K562 (cell line): ENCODE results near the gene KCNB1. TPM values are rescaled to one million over a fixed set of nuclear protein-coding genes. Genes with fewer than 3 reads are reported as not detected.

Experiments used
- ATAC-seq: fragments of 200-7000 bp; cut with Tn5 transposase; 3 replicates; pipeline ENCODE4 v1.9.1; 2020; ENCODE audit warnings: moderate library complexity
- BruUV-seq: library from RNA; stranded (reverse); fragments of 400-500 nt; replicated peaks from 2 replicates; lab custom pipeline; 2021; lab: Mats Ljungman, UMichigan
- CTCF ChIA-PET: fragments of 300-600 bp; formaldehyde crosslinking; extraction: SDS; loops from one replicate; lab custom pipeline; 2021; ENCODE audit warnings: low intra/inter-chr PET ratio; lab: Yijun Ruan, JAX
- POLR2A ChIA-PET: fragments of 300-600, 350-650 bp; sonication (Branson Sonifier 250); formaldehyde crosslinking; extraction: SDS; loops from one replicate; lab custom pipeline; 2021; ENCODE audit warnings: antibody characterized with exemption, inconsistent platforms; lab: Yijun Ruan, JAX
- DNase-seq, 4 experiments: peaks; one replicate each; pipeline versions ENCODE4 v3.0.0 to v3.0.0-alpha.2; 2011 to 2018; ENCODE audit warnings: low spot score in 3 of 4, mixed read lengths in 3 of 4; ENCODE audit errors: extremely low read depth in 1 of 4
- FAIRE-seq: peaks from 2 replicates; lab custom pipeline; 2011; peaks lifted over from hg19 to GRCh38; lab: Jason Lieb, UNC
- H2AFZ ChIP-seq: 2 replicates; pipeline ENCODE4 v1.6.0; 2011; ENCODE audit warnings: low read depth, low read length, control low read depth, inconsistent platforms
- H3K27ac ChIP-seq: fragments of 200-600 bp; 3 replicates; pipeline ENCODE4 v1.8.0; 2011; ENCODE audit warnings: low read depth, mild to moderate bottlenecking, control low read depth, inconsistent platforms, low read length, moderate library complexity, mixed read lengths; ENCODE audit errors: extremely low read depth
- H3K27me3 ChIP-seq, 2 experiments: fragments of 300-600 bp in 1 of 2; 2 replicates in 1 of 2; 3 replicates in 1 of 2; pipeline versions ENCODE4 v1.6.0 to v1.8.0; 2011; ENCODE audit warnings: inconsistent platforms in 2 of 2, low read length in 2 of 2, mild to moderate bottlenecking in 1 of 2, mixed read lengths in 1 of 2, moderate library complexity in 1 of 2; ENCODE audit not compliant: control insufficient read depth in 2 of 2, insufficient read depth in 2 of 2
- H3K36me3 ChIP-seq: fragments of 300-600 bp; 3 replicates; pipeline ENCODE4 v1.8.0; 2011; ENCODE audit warnings: mild to moderate bottlenecking, low read length, inconsistent platforms; ENCODE audit not compliant: control insufficient read depth, insufficient read depth
- H3K4me1 ChIP-seq, 2 experiments: fragments of 200-600 bp in 1 of 2; replicated peaks in 1 of 2; 2 replicates in 1 of 2; 3 replicates in 1 of 2; pipeline versions ENCODE4 v1.5.1 to v1.8.0; 2011; ENCODE audit warnings: inconsistent platforms in 2 of 2, low read length in 2 of 2, mild to moderate bottlenecking in 1 of 2, mixed read lengths in 1 of 2, moderate library complexity in 1 of 2; ENCODE audit not compliant: control insufficient read depth in 2 of 2, insufficient read depth in 2 of 2
- H3K4me2 ChIP-seq: 2 replicates; pipeline ENCODE4 v1.6.1; 2011; ENCODE audit warnings: low read length, control low read depth, inconsistent platforms, mixed read lengths; ENCODE audit not compliant: insufficient read depth
- H3K4me3 ChIP-seq: fragments of 200-600 bp; sonication (generic), shearing (Covaris generic); 2 replicates; pipeline ENCODE4 v1.5.1; 2016; ENCODE audit warnings: control low read depth, inconsistent platforms
- H3K79me2 ChIP-seq: fragments of 200-600 bp; 3 replicates; pipeline ENCODE4 v1.8.0; 2011; ENCODE audit warnings: low read length, inconsistent platforms; ENCODE audit not compliant: control insufficient read depth, insufficient read depth
- H3K9ac ChIP-seq, 2 experiments: 2 replicates each; pipeline versions ENCODE4 v1.6.0 to v1.6.1; 2011; ENCODE audit warnings: low read depth in 2 of 2, low read length in 2 of 2, control low read depth in 1 of 2, inconsistent platforms in 1 of 2, mild to moderate bottlenecking in 1 of 2, mixed read lengths in 1 of 2; ENCODE audit not compliant: insufficient read depth in 1 of 2
- H3K9me1 ChIP-seq: one replicate; pipeline ENCODE4 v1.6.0; 2011; ENCODE audit warnings: inconsistent platforms, mild to moderate bottlenecking, low read length, moderate library complexity; ENCODE audit not compliant: control insufficient read depth, insufficient read depth
- H3K9me3 ChIP-seq: replicated peaks from 2 replicates; pipeline ENCODE4 v1.5.1; 2011; ENCODE audit warnings: low read depth, low read length, inconsistent platforms; ENCODE audit not compliant: control insufficient read depth, insufficient read depth
- H4K20me1 ChIP-seq: replicated peaks from 2 replicates; pipeline ENCODE4 v1.6.1; 2011; ENCODE audit warnings: low read length, inconsistent platforms, mixed read lengths; ENCODE audit not compliant: control insufficient read depth, insufficient read depth
- CBFA2T2 ChIP-seq: fragments of 450-650 bp; conservative IDR thresholded peaks from 2 replicates; pipeline ENCODE4 v1.6.1; 2017; ENCODE audit warnings: mild to moderate bottlenecking
- CC2D1A ChIP-seq: fragments of 450-650 bp; IDR thresholded peaks from 2 replicates; pipeline ENCODE4 v1.6.1; 2017; ENCODE audit warnings: mild to moderate bottlenecking
- EZH2 ChIP-seq: IDR thresholded peaks from 2 replicates; pipeline ENCODE4 v1.6.1; 2012; ENCODE audit warnings: low read depth, mild to moderate bottlenecking, inconsistent platforms, low read length, borderline replicate concordance
- GATAD2A ChIP-seq: fragments of 450-650 bp; IDR thresholded peaks from 2 replicates; pipeline ENCODE4 v1.6.1; 2017
- PHB ChIP-seq: fragments of 250-450 bp; sonication (Bioruptor Pico); IDR thresholded peaks from 2 replicates; pipeline ENCODE4 v1.5.0; 2021
- SIN3B ChIP-seq: fragments of 450-650 bp; IDR thresholded peaks from 2 replicates; pipeline ENCODE4 v1.6.1; 2017; ENCODE audit warnings: low read depth, mild to moderate bottlenecking, moderate library complexity
- SMAD3 ChIP-seq: fragments of 450-650 bp; formaldehyde crosslinking; conservative IDR thresholded peaks from 2 replicates; pipeline ENCODE4 v1.4.0; 2020; ENCODE audit warnings: mild to moderate bottlenecking
- STAG1 ChIP-seq: sonication (generic); formaldehyde crosslinking; IDR thresholded peaks from 2 replicates; pipeline ENCODE4 v1.5.0; 2020; ENCODE audit warnings: missing genetic modification reagents, borderline replicate concordance
- ZFP1 ChIP-seq: fragments of 450-650 bp; formaldehyde crosslinking; IDR thresholded peaks from 2 replicates; pipeline ENCODE4 v1.4.0; 2020; ENCODE audit warnings: mild to moderate bottlenecking, mixed read lengths
- WGBS: fragments of 100-300 bp; shearing (Covaris generic); methylation state at CpG from one replicate; pipeline ENCODE4 v1.1.6; 2016; ENCODE audit warnings: low coverage, mixed read lengths; ENCODE audit not compliant: insufficient coverage; ENCODE audit errors: missing lambda C conversion rate; 5-methylcytosine and 5-hydroxymethylcytosine counted together
- in situ Hi-C: fragments of 300-500 bp; cut with MboI; formaldehyde crosslinking; loops from 4 replicates; pipeline ENCODE4 v1.15.0; 2018; ENCODE audit warnings: inconsistent platforms, mixed read lengths
- intact Hi-C: fragments of 100-400 bp; cut with micrococcal nuclease; formaldehyde crosslinking; loops from 2 replicates; pipeline ENCODE4 v1.14.2; 2022
- polyA plus RNA-seq, 8 experiments: library from polyadenylated mRNA; depleted of rRNA in 4 of 8; stranded (reverse) in 5 of 8; unstranded in 3 of 8; fragments of >200 nt; fragmentation: Nextera tagmentation in 2 of 8; fragmentation: Illumina TruSeq in 1 of 8; extraction: Ambion mirVana in 2 of 8; extraction: Trizol in 1 of 8; gene quantifications; 2 replicates each; pipeline versions ENCODE4 v1.2.1 to v1.2.3, GENCODE V29; 2011 to 2014; ENCODE audit warnings: inconsistent platforms in 1 of 8, missing spikeins in 1 of 8
- total RNA-seq, 7 experiments: library from RNA; depleted of rRNA in 6 of 7; stranded (reverse); fragments of >200 nt in 6 of 7; fragmentation: Illumina TruSeq in 2 of 7; extraction: Trizol in 2 of 7; gene quantifications; 2 replicates each; pipeline versions ENCODE4 v1.2.1 to v1.2.3, GENCODE V29; 2011 to 2021; ENCODE audit warnings: low replicate concordance in 1 of 7
- TF ChIP-seq, protein P1 (sequence below): sonication (generic); formaldehyde crosslinking; IDR thresholded peaks from 2 replicates; pipeline ENCODE4 v1.8.1; 2023; ENCODE audit warnings: missing genetic modification reagents, mild to moderate bottlenecking, borderline replicate concordance
- TF ChIP-seq, protein P2 (sequence below), 2 experiments: fragments of 450-650 bp; conservative IDR thresholded peaks; 2 replicates each; pipeline ENCODE4 v1.6.1; 2017; ENCODE audit warnings: mild to moderate bottlenecking in 2 of 2, moderate library complexity in 2 of 2
- TF ChIP-seq, protein P3 (sequence below): fragments of 200-800 bp; sonication (Bioruptor generic); IDR thresholded peaks from 2 replicates; pipeline ENCODE4 v1.6.1; 2016; ENCODE audit warnings: missing genetic modification characterization, missing compliant biosample characterization

The KCNB1 gene
- total and polyA plus RNA-seq, 9 of the 15 experiments (the other 6 are each of a cell fraction or from before 2014, with no cell fraction given): 0.01 to 0.06 TPM; not detected in 7

DNA sequence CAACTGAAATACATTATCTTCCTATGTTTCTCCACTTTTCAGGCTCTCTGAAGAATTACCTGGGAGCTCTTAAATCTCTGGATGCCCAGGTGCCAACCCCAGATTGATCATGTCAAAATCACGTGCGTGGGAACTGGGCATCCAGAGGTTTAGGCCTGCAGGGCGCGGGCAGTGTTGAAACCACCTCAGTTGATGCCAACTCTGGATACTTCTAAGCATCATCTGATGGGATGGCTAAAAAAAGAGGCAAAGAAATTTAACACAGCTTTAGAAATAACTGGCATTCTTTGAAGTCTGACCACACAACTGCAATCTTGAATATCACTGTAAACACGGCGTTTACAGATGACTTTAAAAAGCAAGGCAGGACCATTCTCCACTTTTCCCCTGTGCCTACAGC lies 43.6 kb upstream of the KCNB1 start:
- POLR2A ChIA-PET: interaction anchor here (0.6 kb wide), 1 partner anchor 420 kb away, joined by 3 read pairs; no protein-coding TSS in a partner anchor
- no peak for TF ChIP-seq CC2D1A
- no peak for TF ChIP-seq ZFP1 (CRISPR knock-in tag)
- TF ChIP-seq EZH2: no peak
- TF ChIP-seq, protein P1, sequence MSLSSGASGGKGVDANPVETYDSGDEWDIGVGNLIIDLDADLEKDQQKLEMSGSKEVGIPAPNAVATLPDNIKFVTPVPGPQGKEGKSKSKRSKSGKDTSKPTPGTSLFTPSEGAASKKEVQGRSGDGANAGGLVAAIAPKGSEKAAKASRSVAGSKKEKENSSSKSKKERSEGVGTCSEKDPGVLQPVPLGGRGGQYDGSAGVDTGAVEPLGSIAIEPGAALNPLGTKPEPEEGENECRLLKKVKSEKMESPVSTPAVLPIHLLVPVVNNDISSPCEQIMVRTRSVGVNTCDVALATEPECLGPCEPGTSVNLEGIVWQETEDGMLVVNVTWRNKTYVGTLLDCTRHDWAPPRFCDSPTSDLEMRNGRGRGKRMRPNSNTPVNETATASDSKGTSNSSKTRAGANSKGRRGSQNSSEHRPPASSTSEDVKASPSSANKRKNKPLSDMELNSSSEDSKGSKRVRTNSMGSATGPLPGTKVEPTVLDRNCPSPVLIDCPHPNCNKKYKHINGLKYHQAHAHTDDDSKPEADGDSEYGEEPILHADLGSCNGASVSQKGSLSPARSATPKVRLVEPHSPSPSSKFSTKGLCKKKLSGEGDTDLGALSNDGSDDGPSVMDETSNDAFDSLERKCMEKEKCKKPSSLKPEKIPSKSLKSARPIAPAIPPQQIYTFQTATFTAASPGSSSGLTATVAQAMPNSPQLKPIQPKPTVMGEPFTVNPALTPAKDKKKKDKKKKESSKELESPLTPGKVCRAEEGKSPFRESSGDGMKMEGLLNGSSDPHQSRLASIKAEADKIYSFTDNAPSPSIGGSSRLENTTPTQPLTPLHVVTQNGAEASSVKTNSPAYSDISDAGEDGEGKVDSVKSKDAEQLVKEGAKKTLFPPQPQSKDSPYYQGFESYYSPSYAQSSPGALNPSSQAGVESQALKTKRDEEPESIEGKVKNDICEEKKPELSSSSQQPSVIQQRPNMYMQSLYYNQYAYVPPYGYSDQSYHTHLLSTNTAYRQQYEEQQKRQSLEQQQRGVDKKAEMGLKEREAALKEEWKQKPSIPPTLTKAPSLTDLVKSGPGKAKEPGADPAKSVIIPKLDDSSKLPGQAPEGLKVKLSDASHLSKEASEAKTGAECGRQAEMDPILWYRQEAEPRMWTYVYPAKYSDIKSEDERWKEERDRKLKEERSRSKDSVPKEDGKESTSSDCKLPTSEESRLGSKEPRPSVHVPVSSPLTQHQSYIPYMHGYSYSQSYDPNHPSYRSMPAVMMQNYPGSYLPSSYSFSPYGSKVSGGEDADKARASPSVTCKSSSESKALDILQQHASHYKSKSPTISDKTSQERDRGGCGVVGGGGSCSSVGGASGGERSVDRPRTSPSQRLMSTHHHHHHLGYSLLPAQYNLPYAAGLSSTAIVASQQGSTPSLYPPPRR (CRISPR knock-in tag): no peak
- TF ChIP-seq STAG1 (CRISPR knock-in tag): no peak
- no peak for TF ChIP-seq PHB (CRISPR knock-in tag)
- TF ChIP-seq GATAD2A: no peak
- TF ChIP-seq, protein P2, sequence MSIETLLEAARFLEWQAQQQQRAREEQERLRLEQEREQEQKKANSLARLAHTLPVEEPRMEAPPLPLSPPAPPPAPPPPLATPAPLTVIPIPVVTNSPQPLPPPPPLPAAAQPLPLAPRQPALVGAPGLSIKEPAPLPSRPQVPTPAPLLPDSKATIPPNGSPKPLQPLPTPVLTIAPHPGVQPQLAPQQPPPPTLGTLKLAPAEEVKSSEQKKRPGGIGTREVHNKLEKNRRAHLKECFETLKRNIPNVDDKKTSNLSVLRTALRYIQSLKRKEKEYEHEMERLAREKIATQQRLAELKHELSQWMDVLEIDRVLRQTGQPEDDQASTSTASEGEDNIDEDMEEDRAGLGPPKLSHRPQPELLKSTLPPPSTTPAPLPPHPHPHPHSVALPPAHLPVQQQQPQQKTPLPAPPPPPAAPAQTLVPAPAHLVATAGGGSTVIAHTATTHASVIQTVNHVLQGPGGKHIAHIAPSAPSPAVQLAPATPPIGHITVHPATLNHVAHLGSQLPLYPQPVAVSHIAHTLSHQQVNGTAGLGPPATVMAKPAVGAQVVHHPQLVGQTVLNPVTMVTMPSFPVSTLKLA (conservative IDR thresholded peaks at IDR 0.05): no peak
- TF ChIP-seq CBFA2T2: no peak
- no peak for TF ChIP-seq SIN3B
- TF ChIP-seq, protein P3, sequence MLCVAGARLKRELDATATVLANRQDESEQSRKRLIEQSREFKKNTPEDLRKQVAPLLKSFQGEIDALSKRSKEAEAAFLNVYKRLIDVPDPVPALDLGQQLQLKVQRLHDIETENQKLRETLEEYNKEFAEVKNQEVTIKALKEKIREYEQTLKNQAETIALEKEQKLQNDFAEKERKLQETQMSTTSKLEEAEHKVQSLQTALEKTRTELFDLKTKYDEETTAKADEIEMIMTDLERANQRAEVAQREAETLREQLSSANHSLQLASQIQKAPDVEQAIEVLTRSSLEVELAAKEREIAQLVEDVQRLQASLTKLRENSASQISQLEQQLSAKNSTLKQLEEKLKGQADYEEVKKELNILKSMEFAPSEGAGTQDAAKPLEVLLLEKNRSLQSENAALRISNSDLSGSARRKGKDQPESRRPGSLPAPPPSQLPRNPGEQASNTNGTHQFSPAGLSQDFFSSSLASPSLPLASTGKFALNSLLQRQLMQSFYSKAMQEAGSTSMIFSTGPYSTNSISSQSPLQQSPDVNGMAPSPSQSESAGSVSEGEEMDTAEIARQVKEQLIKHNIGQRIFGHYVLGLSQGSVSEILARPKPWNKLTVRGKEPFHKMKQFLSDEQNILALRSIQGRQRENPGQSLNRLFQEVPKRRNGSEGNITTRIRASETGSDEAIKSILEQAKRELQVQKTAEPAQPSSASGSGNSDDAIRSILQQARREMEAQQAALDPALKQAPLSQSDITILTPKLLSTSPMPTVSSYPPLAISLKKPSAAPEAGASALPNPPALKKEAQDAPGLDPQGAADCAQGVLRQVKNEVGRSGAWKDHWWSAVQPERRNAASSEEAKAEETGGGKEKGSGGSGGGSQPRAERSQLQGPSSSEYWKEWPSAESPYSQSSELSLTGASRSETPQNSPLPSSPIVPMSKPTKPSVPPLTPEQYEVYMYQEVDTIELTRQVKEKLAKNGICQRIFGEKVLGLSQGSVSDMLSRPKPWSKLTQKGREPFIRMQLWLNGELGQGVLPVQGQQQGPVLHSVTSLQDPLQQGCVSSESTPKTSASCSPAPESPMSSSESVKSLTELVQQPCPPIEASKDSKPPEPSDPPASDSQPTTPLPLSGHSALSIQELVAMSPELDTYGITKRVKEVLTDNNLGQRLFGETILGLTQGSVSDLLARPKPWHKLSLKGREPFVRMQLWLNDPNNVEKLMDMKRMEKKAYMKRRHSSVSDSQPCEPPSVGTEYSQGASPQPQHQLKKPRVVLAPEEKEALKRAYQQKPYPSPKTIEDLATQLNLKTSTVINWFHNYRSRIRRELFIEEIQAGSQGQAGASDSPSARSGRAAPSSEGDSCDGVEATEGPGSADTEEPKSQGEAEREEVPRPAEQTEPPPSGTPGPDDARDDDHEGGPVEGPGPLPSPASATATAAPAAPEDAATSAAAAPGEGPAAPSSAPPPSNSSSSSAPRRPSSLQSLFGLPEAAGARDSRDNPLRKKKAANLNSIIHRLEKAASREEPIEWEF (CRISPR knock-in tag): no peak
- no peak for TF ChIP-seq SMAD3 (CRISPR knock-in tag)

More for the DNA sequence above, 43.6 kb upstream of the KCNB1 start:
- no peak overlapping the region for H2AFZ ChIP-seq
- H3K9ac ChIP-seq: no peak overlapping the region
- intact Hi-C loops: no loop called here
- FAIRE-seq (no peak), ATAC-seq (no peak), DNase-seq (no peak)
- no peaks in the 10 kb centered on the region for H4K20me1 ChIP-seq
- no peaks in the 10 kb centered on the region for H3K79me2 ChIP-seq
- no peaks in the 10 kb centered on the region for H3K9me1 ChIP-seq
- WGBS: 0% methylated on average over 6 of the region's 6 CpGs
- H3K4me2 ChIP-seq: no peak overlapping the region
- no peak overlapping the region for H3K4me3 ChIP-seq
- no TSS peak for BruUV-seq
- peaks cover 12 to 22% of the 10 kb centered on the region in 2 experiments; a peak in 3 of 5 replicates for H3K27me3 ChIP-seq
- in situ Hi-C loops: no loop called here
- H3K4me1 ChIP-seq: no peaks in the 10 kb centered on the region
- H3K27ac ChIP-seq: no peak overlapping the region
- no peaks in the 10 kb centered on the region for H3K36me3 ChIP-seq
- CTCF ChIA-PET: no interaction called here
- no peaks in the 10 kb centered on the region for H3K9me3 ChIP-seq
